H9 (cell line): ENCODE results near the gene DDX47. TPM values are rescaled to one million over a fixed set of nuclear protein-coding genes. Genes with fewer than 3 reads are reported as not detected.
"Not testable (repeated sequence)": the region's sequence is repeated elsewhere in the genome, so short reads cannot be mapped to it uniquely, and the experiment has no call there.

Experiments used
- DNase-seq: peaks from one replicate; pipeline ENCODE4 v3.0.0-alpha.2; 2017
- H2AFZ ChIP-seq: one replicate; pipeline ENCODE4 v1.6.1; 2013; ENCODE audit warnings: mild to moderate bottlenecking, low read length, control low read depth, moderate library complexity
- H2AK5ac ChIP-seq: 2 replicates; pipeline ENCODE4 v1.6.1; 2013; ENCODE audit warnings: low read length, control low read depth, mixed read lengths; ENCODE audit not compliant: insufficient read length
- H2BK120ac ChIP-seq: one replicate; pipeline ENCODE4 v1.6.1; 2013; ENCODE audit warnings: low read depth, mild to moderate bottlenecking, low read length, control low read depth, inconsistent platforms; ENCODE audit not compliant: poor library complexity, severe bottlenecking
- H2BK12ac ChIP-seq: 2 replicates; pipeline ENCODE4 v1.6.1; 2013; ENCODE audit warnings: low read length, control low read depth, mixed read lengths, low read depth; ENCODE audit not compliant: insufficient read length
- H2BK15ac ChIP-seq: 2 replicates; pipeline ENCODE4 v1.6.1; 2013; ENCODE audit warnings: low read depth, low read length, control low read depth
- H2BK20ac ChIP-seq: one replicate; pipeline ENCODE4 v1.6.1; 2013; ENCODE audit warnings: low read depth, mild to moderate bottlenecking, low read length, control low read depth, inconsistent platforms; ENCODE audit not compliant: poor library complexity, severe bottlenecking
- H2BK5ac ChIP-seq: 2 replicates; pipeline ENCODE4 v1.6.1; 2013; ENCODE audit warnings: low read length, control low read depth, mixed read lengths; ENCODE audit not compliant: insufficient read length
- H3K14ac ChIP-seq: 2 replicates; pipeline ENCODE4 v1.6.1; 2013; ENCODE audit warnings: low read length, control low read depth; ENCODE audit not compliant: insufficient read depth
- H3K18ac ChIP-seq: 2 replicates; pipeline ENCODE4 v1.6.1; 2013; ENCODE audit warnings: low read depth, mild to moderate bottlenecking, mixed read lengths, low read length, control low read depth; ENCODE audit not compliant: insufficient read length
- H3K23ac ChIP-seq: 2 replicates; pipeline ENCODE4 v1.6.1; 2013; ENCODE audit warnings: low read length, control low read depth, mixed read lengths, low read depth; ENCODE audit not compliant: insufficient read length
- H3K23me2 ChIP-seq: 2 replicates; pipeline ENCODE4 v1.6.1; 2013; ENCODE audit warnings: low read depth, mild to moderate bottlenecking, mixed read lengths, low read length, control low read depth; ENCODE audit not compliant: insufficient read length, poor library complexity, severe bottlenecking
- H3K27ac ChIP-seq: 2 replicates; pipeline ENCODE4 v1.5.1; 2013; ENCODE audit warnings: low read length, control low read depth, mixed read lengths, low read depth; ENCODE audit not compliant: insufficient read length
- H3K27me3 ChIP-seq: 2 replicates; pipeline ENCODE4 v1.6.1; 2013; ENCODE audit warnings: low read length, control low read depth, inconsistent platforms; ENCODE audit not compliant: insufficient read depth
- H3K4ac ChIP-seq: 2 replicates; pipeline ENCODE4 v1.6.1; 2013; ENCODE audit warnings: low read depth, mild to moderate bottlenecking, control low read depth, inconsistent platforms, low read length, moderate library complexity
- H3K4me1 ChIP-seq: 2 replicates; pipeline ENCODE4 v1.6.1; 2013; ENCODE audit warnings: low read length, control low read depth, inconsistent platforms; ENCODE audit not compliant: insufficient read depth
- H3K4me2 ChIP-seq: 2 replicates; pipeline ENCODE4 v1.6.1; 2013; ENCODE audit warnings: low read length, control low read depth, mixed read lengths; ENCODE audit not compliant: insufficient read length, insufficient read depth
- H3K56ac ChIP-seq: 2 replicates; pipeline ENCODE4 v1.6.1; 2013; ENCODE audit warnings: low read depth, mild to moderate bottlenecking, mixed read lengths, low read length, control low read depth; ENCODE audit not compliant: insufficient read length
- H3K79me1 ChIP-seq: 2 replicates; pipeline ENCODE4 v1.6.1; 2013; ENCODE audit warnings: low read depth, mild to moderate bottlenecking, moderate library complexity, low read length, control low read depth, inconsistent platforms; ENCODE audit not compliant: insufficient read depth, poor library complexity, severe bottlenecking
- H3K79me2 ChIP-seq: 2 replicates; pipeline ENCODE4 v1.6.1; 2013; ENCODE audit warnings: low read length, control low read depth, inconsistent platforms; ENCODE audit not compliant: insufficient read depth
- H3K9ac ChIP-seq: 2 replicates; pipeline ENCODE4 v1.6.1; 2013; ENCODE audit warnings: low read length, control low read depth, mixed read lengths; ENCODE audit not compliant: insufficient read length; ENCODE audit errors: extremely low read depth
- H3K9me3 ChIP-seq: one replicate; pipeline ENCODE4 v1.6.1; 2013; ENCODE audit warnings: low read depth, low read length, inconsistent platforms; ENCODE audit not compliant: control insufficient read depth
- H3T11ph ChIP-seq: one replicate; pipeline ENCODE4 v1.6.1; 2013; ENCODE audit warnings: mild to moderate bottlenecking, low read length, control low read depth, inconsistent platforms
- H4K20me1 ChIP-seq: one replicate; pipeline ENCODE4 v1.6.1; 2013; ENCODE audit not compliant: control insufficient read depth, insufficient read length, insufficient read depth
- H4K5ac ChIP-seq: 2 replicates; pipeline ENCODE4 v1.6.1; 2013; ENCODE audit warnings: low read depth, mild to moderate bottlenecking, mixed read lengths, low read length, control low read depth; ENCODE audit not compliant: insufficient read length
- H4K8ac ChIP-seq: replicated peaks from 2 replicates; pipeline ENCODE4 v1.6.1; 2013; ENCODE audit warnings: low read length, control low read depth, mixed read lengths, low read depth; ENCODE audit not compliant: insufficient read length
- H4K91ac ChIP-seq: 2 replicates; pipeline ENCODE4 v1.6.1; 2013; ENCODE audit warnings: low read depth, mild to moderate bottlenecking, moderate library complexity, mixed read lengths, low read length, control low read depth; ENCODE audit not compliant: insufficient read length
- H3K27ac Mint-ChIP-seq, 3 experiments: 2 replicates in 2 of 3; 3 replicates in 1 of 3; pipeline ENCODE4 v1.8.0; 2020 to 2021; ENCODE audit warnings: mixed read lengths in 3 of 3, mild to moderate bottlenecking in 1 of 3, moderate library complexity in 1 of 3
- H3K27me3 Mint-ChIP-seq: 2 replicates; pipeline ENCODE4 v1.8.0; 2021; ENCODE audit warnings: low read depth, mild to moderate bottlenecking, moderate library complexity, mixed read lengths
- H3K36me3 Mint-ChIP-seq, 3 experiments: 2 replicates in 2 of 3; 3 replicates in 1 of 3; pipeline ENCODE4 v1.8.0; 2020 to 2021; ENCODE audit warnings: low read depth in 3 of 3, mixed read lengths in 3 of 3; ENCODE audit not compliant: insufficient read depth in 1 of 3
- H3K4me1 Mint-ChIP-seq, 2 experiments: 2 replicates each; pipeline ENCODE4 v1.8.0; 2020; ENCODE audit warnings: mixed read lengths in 2 of 2
- H3K4me3 Mint-ChIP-seq, 2 experiments: 2 replicates in 1 of 2; 3 replicates in 1 of 2; pipeline ENCODE4 v1.8.0; 2020 to 2021; ENCODE audit warnings: mild to moderate bottlenecking in 2 of 2, mixed read lengths in 2 of 2, moderate library complexity in 1 of 2
- H3K9me3 Mint-ChIP-seq, 2 experiments: 2 replicates in 1 of 2; 3 replicates in 1 of 2; pipeline ENCODE4 v1.8.0; 2020; ENCODE audit warnings: mild to moderate bottlenecking in 2 of 2, mixed read lengths in 2 of 2, moderate library complexity in 1 of 2
- WGBS: extraction: QIAGEN DNeasy Blood & Tissue Kit; methylation state at CpG from one replicate; pipeline ENCODE4 v1.1.7; 2013; ENCODE audit warnings: missing lambda C conversion rate, low lambda C conversion rate, mixed read lengths; ENCODE audit not compliant: insufficient read length; ENCODE audit errors: extremely low coverage; 5-methylcytosine and 5-hydroxymethylcytosine counted together
- total RNA-seq: library from RNA; stranded (reverse); gene quantifications from 2 replicates; pipeline ENCODE4 v1.2.1, GENCODE V29; 2021
- TF ChIP-seq, protein P1 (sequence below): fragments of 200-600 bp; sonication (generic); conservative IDR thresholded peaks from 3 replicates; pipeline ENCODE4 v1.8.0; 2021; ENCODE audit warnings: antibody characterized with exemption, mild to moderate bottlenecking

The DDX47 gene
- total RNA-seq, 1 experiment from 2014 or later, result 78.2 TPM

DNA sequence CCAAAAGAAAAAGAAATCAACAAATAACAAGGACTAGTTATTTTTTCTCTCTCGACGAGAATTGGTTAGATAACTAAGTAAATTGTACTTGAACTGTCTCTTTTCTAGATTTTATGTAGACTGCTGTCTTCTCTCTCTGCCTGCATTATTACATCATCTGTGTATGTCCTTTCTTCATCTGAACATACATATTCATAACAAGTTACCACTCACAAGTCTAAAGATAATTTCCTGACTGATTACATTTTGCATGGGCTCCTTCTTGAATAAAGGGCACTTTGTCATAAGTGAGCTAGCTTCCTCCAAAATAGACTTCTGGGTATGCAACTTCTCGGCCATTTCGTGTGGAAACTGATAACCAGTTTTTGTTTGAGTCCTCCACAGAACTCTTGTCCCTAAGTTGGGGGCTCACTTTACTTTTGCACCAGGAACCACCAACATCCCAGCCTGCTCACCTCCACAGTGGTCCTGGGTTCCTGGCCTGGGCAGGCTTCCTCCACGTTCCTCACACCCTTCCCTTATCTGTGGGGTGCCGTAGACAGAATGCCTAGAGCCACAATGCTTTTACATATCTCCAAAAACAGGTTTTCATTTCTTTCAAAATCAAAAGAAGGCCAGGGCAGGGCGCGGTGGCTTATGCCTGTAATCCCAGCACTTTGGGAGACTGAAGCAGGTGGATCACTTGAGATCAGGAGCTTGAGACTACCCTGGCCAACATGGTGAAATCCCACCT lies 6.2 kb upstream of the DDX47 start:
- H3K27me3 Mint-ChIP-seq, result peaks cover 4% of the 10 kb centered on the region
- no peak overlapping the region for H2BK12ac ChIP-seq
- H2BK15ac ChIP-seq, result no peak overlapping the region
- H2AK5ac ChIP-seq, result no peak overlapping the region
- no peak overlapping the region for H3K9ac ChIP-seq
- H3K4me1 ChIP-seq, result no peaks in the 10 kb centered on the region
- H2BK120ac ChIP-seq, result no peak overlapping the region
- WGBS, result no CpG with 5 or more reads among the region's 8 CpGs
- H3K79me1 ChIP-seq, result no peaks in the 10 kb centered on the region
- H3T11ph ChIP-seq, result no peak overlapping the region
- no peak overlapping the region for H3K14ac ChIP-seq
- no peak overlapping the region for H2BK20ac ChIP-seq
- H3K36me3 Mint-ChIP-seq, result no peaks in the 10 kb centered on the region
- no peak overlapping the region for H3K4me2 ChIP-seq
- no peak overlapping the region for H3K4ac ChIP-seq
- no peak overlapping the region for H3K56ac ChIP-seq
- no peak overlapping the region for H4K5ac ChIP-seq
- no peak overlapping the region for H3K23ac ChIP-seq
- no peaks in the 10 kb centered on the region for H3K9me3 Mint-ChIP-seq
- H3K27ac ChIP-seq, result no peak overlapping the region
- no peak overlapping the region for H2AFZ ChIP-seq
- no peaks in the 10 kb centered on the region for H3K27me3 ChIP-seq
- TF ChIP-seq, protein P1, sequence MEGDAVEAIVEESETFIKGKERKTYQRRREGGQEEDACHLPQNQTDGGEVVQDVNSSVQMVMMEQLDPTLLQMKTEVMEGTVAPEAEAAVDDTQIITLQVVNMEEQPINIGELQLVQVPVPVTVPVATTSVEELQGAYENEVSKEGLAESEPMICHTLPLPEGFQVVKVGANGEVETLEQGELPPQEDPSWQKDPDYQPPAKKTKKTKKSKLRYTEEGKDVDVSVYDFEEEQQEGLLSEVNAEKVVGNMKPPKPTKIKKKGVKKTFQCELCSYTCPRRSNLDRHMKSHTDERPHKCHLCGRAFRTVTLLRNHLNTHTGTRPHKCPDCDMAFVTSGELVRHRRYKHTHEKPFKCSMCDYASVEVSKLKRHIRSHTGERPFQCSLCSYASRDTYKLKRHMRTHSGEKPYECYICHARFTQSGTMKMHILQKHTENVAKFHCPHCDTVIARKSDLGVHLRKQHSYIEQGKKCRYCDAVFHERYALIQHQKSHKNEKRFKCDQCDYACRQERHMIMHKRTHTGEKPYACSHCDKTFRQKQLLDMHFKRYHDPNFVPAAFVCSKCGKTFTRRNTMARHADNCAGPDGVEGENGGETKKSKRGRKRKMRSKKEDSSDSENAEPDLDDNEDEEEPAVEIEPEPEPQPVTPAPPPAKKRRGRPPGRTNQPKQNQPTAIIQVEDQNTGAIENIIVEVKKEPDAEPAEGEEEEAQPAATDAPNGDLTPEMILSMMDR, result no peak
- no peaks in the 10 kb centered on the region for H3K79me2 ChIP-seq
- no peaks in the 10 kb centered on the region for H3K9me3 ChIP-seq
- H3K18ac ChIP-seq, result no peak overlapping the region
- H2BK5ac ChIP-seq, result no peak overlapping the region
- H3K27ac Mint-ChIP-seq, result no peak overlapping the region
- H3K23me2 ChIP-seq, result no peaks in the 10 kb centered on the region
- H4K8ac ChIP-seq, result no peak overlapping the region
- no peak for DNase-seq
- no peak overlapping the region for H3K4me3 Mint-ChIP-seq
- no peaks in the 10 kb centered on the region for H4K20me1 ChIP-seq
- H4K91ac ChIP-seq, result no peak overlapping the region
- peaks cover 6 to 7% of the 10 kb centered on the region in 2 experiments; a peak in 3 of 4 replicates for H3K4me1 Mint-ChIP-seq

DNA sequence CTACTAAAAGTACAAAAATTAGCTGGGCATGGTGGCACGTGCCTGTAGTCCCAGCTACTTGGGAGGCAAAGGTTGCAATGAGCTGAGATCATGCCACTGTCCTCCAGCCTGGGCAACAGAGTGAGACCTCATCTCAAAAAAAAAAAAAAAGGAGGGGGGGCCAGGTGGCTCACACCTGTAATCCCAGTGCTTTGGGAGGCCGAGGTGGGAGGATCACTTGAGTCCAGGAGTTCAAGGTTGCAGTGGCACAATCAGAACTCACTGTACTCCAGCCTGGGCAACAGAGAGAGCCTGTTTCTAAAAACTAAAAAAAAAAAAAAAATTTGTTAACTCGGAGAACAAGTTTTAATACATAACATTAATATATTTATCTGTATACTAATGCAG lies 5.6 kb upstream of the DDX47 start:
- H4K91ac ChIP-seq, H3K9me3 Mint-ChIP-seq, H3K56ac ChIP-seq, H2AK5ac ChIP-seq, DNase-seq, H3K23me2 ChIP-seq, H2BK20ac ChIP-seq, H3K23ac ChIP-seq, H3K14ac ChIP-seq, H3K36me3 Mint-ChIP-seq, H3K4ac ChIP-seq, H3K27ac Mint-ChIP-seq, H3T11ph ChIP-seq, H3K18ac ChIP-seq, H4K8ac ChIP-seq, H3K79me1 ChIP-seq, H2BK120ac ChIP-seq, H3K4me2 ChIP-seq, H3K4me3 Mint-ChIP-seq, H2AFZ ChIP-seq, H2BK12ac ChIP-seq, H3K9ac ChIP-seq, H3K27ac ChIP-seq, H3K9me3 ChIP-seq, H3K27me3 Mint-ChIP-seq, H4K5ac ChIP-seq, H3K4me1 Mint-ChIP-seq, H3K4me1 ChIP-seq, H4K20me1 ChIP-seq, H3K79me2 ChIP-seq, H2BK5ac ChIP-seq, H2BK15ac ChIP-seq, H3K27me3 ChIP-seq: not testable (repeated sequence)
- no CpG with 5 or more reads among the region's 3 CpGs for WGBS
